ENCODE results near the gene ING4. TPM values are rescaled to one million over a fixed set of nuclear protein-coding genes. Genes with fewer than 3 reads are reported as not detected.

The ING4 gene
- total and polyA plus RNA-seq, 2 of the 13 experiments (the other 11 are each of a cell fraction or from before 2014, with no cell fraction given), result 14.4 to 32.4 TPM

- TF ChIP-seq ZNF724P (CRISPR knock-in tag; IDR thresholded peaks at IDR 0.05; ENCODE audit: borderline replicate concordance), result no peak
- peak; percentile 100 for TF ChIP-seq HOXA3 (CRISPR knock-in tag; IDR thresholded peaks at IDR 0.05)
- TF ChIP-seq RFX3 (CRISPR knock-in tag; IDR thresholded peaks at IDR 0.05), result no peak
- no peak for TF ChIP-seq IKZF1 (IDR thresholded peaks at IDR 0.05)
- TF ChIP-seq PHF21A (CRISPR knock-in tag; IDR thresholded peaks at IDR 0.05), result 0 out of 2 replicates have a peak, but pooled peaks have one; percentile 85
- peak; percentile 14; the same call in 1 of the 2 replicates for TF ChIP-seq ZXDC (CRISPR knock-in tag; IDR thresholded peaks at IDR 0.05)
- no peak; the same call in 1 of the 2 replicates for TF ChIP-seq ZNF710 (CRISPR knock-in tag; IDR thresholded peaks at IDR 0.05; ENCODE audit: borderline replicate concordance)
- no peak for TF ChIP-seq MTA3 (CRISPR knock-in tag; IDR thresholded peaks at IDR 0.05)
- peak; percentile 53 for TF ChIP-seq NFYC (CRISPR knock-in tag; IDR thresholded peaks at IDR 0.05)
- TF ChIP-seq ZBTB38 (CRISPR knock-in tag; IDR thresholded peaks at IDR 0.05), result 0 out of 2 replicates have a peak, but pooled peaks have one; percentile 27
- TF ChIP-seq ZNF292 (CRISPR knock-in tag; IDR thresholded peaks at IDR 0.05; ENCODE audit: borderline replicate concordance, low read depth), result no peak
- no peak for TF ChIP-seq ZMYM3 (CRISPR knock-in tag; IDR thresholded peaks at IDR 0.05)
- TF ChIP-seq ZBTB7A (CRISPR knock-in tag; IDR thresholded peaks at IDR 0.05), result no peak
- TF ChIP-seq ZFP62 (CRISPR knock-in tag; IDR thresholded peaks at IDR 0.05), result no peak
- no peak for TF ChIP-seq ZNF616 (CRISPR knock-in tag; IDR thresholded peaks at IDR 0.05; ENCODE audit: low read depth)
- TF ChIP-seq HNRNPH1 (optimal IDR thresholded peaks at IDR 0.05; ENCODE audit: low read depth, low read length), result no peak
- peak; percentile 3; the same call in 1 of the 2 replicates for TF ChIP-seq CHD4 (IDR thresholded peaks at IDR 0.05; ENCODE audit: borderline replicate concordance, low read length)
- TF ChIP-seq ZNF629 (CRISPR knock-in tag; conservative IDR thresholded peaks at IDR 0.05), result no peak
- peak; percentile 67; the same call in 1 of the 2 replicates for TF ChIP-seq ZNF33B (CRISPR knock-in tag; IDR thresholded peaks at IDR 0.05)
- TF ChIP-seq NRL (CRISPR knock-in tag; IDR thresholded peaks at IDR 0.05; ENCODE audit: borderline replicate concordance), result peak; percentile 32; the same call in 1 of the 2 replicates
- peak; percentile 72 for TF ChIP-seq ZNF687 (CRISPR knock-in tag; IDR thresholded peaks at IDR 0.05)
- TF ChIP-seq GZF1 (CRISPR knock-in tag; IDR thresholded peaks at IDR 0.05), result no peak
Observed at GRCh38 chr12:6662906-6663742, at the start of gene ING4 (continued).
